ENCODE measurements around the gene ZNF296.
A peak's percentile ranks its signal among the peaks of the same experiment; 100 is the strongest.

The ZNF296 gene

DNA sequence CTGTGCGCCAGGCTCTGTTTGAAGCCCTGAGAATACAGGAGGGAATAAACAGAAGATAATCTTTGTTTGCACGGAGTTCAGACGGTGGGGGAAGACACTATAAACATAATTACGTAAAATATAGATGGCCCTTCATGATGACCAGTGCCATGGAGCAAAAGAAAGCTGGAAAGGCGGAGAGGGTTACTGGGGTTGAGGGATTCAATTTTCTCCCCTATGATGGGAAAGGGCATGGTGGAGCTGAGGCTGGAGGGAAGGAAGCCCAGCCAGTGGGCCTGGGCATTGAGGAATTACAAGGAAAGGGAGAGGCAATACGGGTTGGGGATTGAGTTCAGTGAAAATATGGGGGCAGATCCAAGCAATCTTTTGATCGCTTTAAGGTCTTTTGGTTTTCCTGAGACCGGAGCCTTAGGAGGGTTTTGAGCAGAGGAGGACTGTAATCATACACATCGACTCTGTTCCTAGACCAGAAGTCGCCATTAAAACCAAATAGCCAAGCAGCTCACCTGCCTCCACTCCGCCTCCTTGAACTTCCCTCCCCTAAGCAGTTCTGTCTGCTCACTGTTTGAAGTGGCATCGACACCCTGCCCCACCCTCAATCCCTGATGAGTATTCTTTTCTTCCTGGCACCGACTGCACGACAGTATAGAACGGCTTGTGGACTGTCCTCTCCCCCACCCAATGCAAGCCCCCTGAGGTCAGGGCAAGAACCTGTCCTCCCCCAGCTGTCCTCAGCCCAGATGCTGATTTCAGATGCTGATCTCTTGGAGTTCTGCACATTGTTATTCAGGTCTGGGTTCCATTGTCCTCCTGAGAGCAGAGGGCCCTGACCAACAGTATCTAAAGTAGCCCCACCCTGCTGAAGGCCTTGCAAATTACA is 813 bp upstream of the ZNF296 start:
- H2AFZ ChIP-seq (ENCODE audit: low read length), result 0 out of 2 replicates have a peak overlapping the region, but pooled peaks have one; percentile 44
- H3K9me3 ChIP-seq (replicated peaks; ENCODE audit: insufficient read depth, low read length), result no peaks in the 10 kb centered on the region
- peaks cover 25% of the 10 kb centered on the region for H3F3A ChIP-seq (ENCODE audit: insufficient read depth, low read length)
- peaks cover 10% of the 10 kb centered on the region; the same call in 1 of the 2 replicates for H3K36me3 ChIP-seq (replicated peaks; ENCODE audit: insufficient read depth, low read length)
- H3K4me1 ChIP-seq (ENCODE audit: low read length), result peaks cover 18% of the 10 kb centered on the region
- no peaks in the 10 kb centered on the region for H3K27me3 ChIP-seq (replicated peaks; ENCODE audit: insufficient read depth, low read length)
- peak overlapping the region; percentile 76; the same call in 1 of the 2 replicates for H3K27ac ChIP-seq (ENCODE audit: low read length)
- H3K79me2 ChIP-seq (ENCODE audit: low read length), result peaks cover 70% of the 10 kb centered on the region
- TF ChIP-seq EZH2phosphoT487 (IDR thresholded peaks at IDR 0.05; ENCODE audit: low read length), result no peak
- TF ChIP-seq EZH2 (optimal IDR thresholded peaks at IDR 0.05; ENCODE audit: low read depth, low read length), result no peak
- TF ChIP-seq, protein P1, sequence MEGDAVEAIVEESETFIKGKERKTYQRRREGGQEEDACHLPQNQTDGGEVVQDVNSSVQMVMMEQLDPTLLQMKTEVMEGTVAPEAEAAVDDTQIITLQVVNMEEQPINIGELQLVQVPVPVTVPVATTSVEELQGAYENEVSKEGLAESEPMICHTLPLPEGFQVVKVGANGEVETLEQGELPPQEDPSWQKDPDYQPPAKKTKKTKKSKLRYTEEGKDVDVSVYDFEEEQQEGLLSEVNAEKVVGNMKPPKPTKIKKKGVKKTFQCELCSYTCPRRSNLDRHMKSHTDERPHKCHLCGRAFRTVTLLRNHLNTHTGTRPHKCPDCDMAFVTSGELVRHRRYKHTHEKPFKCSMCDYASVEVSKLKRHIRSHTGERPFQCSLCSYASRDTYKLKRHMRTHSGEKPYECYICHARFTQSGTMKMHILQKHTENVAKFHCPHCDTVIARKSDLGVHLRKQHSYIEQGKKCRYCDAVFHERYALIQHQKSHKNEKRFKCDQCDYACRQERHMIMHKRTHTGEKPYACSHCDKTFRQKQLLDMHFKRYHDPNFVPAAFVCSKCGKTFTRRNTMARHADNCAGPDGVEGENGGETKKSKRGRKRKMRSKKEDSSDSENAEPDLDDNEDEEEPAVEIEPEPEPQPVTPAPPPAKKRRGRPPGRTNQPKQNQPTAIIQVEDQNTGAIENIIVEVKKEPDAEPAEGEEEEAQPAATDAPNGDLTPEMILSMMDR (IDR thresholded peaks at IDR 0.05; ENCODE audit: low read length), result no peak
- peak overlapping the region; percentile 37; the same call in 1 of the 2 replicates for H3K9ac ChIP-seq (ENCODE audit: low read length)
- H4K20me1 ChIP-seq (ENCODE audit: insufficient read depth, low read length), result peaks cover 4% of the 10 kb centered on the region; the same call in 1 of the 2 replicates
- H3K4me2 ChIP-seq (ENCODE audit: low read depth, low read length), result peak overlapping the region; percentile 77
- DNase-seq, result no peak
- H3K4me3 ChIP-seq (ENCODE audit: low read length), result peak overlapping the region; percentile 46
- H3K9me2 ChIP-seq (replicated peaks; ENCODE audit: insufficient read depth, low read length), result no peaks in the 10 kb centered on the region

DNA sequence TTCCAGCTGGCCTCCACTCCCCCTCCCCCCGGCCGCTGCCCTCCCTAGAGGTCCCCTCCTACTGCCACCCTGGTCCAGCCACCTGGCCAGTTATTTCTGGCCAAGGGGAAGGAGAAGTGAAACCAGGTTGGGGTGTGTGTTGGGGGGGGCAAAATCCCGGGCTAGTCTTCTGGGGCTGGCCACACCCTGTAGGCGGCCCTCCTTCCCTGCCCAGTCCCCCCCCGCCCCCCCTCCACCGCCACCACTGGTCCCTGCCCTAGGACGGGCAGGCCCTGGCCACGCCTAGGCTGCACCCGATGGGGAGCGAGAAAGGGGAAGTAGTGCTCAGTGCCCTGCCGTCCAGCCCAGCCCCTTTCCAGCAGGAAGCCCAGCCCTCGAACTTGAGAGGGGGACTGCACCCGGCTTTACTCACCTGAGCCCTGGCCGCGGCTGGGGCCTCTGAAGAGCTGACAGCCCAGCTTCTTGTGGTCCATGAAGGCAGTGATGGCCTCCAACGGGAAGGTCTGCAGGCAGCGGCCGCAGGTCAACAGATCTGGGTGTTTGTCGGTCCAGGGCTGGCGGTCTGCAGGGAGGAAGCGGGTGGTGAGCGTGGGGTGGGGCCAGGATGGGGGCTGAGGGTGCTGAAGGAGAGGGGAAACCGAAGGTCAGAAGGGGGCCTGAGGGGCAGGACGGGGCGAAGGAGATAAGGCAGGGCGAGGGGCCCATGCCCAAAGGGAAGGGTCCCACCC is 813 bp downstream of the ZNF296 start:
- TF ChIP-seq, protein P1 (IDR thresholded peaks at IDR 0.05; ENCODE audit: low read length), result no peak
- TF ChIP-seq EZH2phosphoT487 (IDR thresholded peaks at IDR 0.05; ENCODE audit: low read length), result no peak
- no peak for TF ChIP-seq EZH2 (optimal IDR thresholded peaks at IDR 0.05; ENCODE audit: low read depth, low read length)
- Histone ChIP-seq H3K27ac (ENCODE audit: low read length) (peak overlapping the region; percentile 76), H3K36me3 (replicated peaks; ENCODE audit: insufficient read depth, low read length) (peaks cover 10% of the 10 kb centered on the region), H4K20me1 (ENCODE audit: insufficient read depth, low read length) (peaks cover 16% of the 10 kb centered on the region; the same call in 1 of the 2 replicates), H3K9ac (ENCODE audit: low read length) (peak overlapping the region; percentile 94), H3K27me3 (replicated peaks; ENCODE audit: insufficient read depth, low read length) (no peaks in the 10 kb centered on the region), H3K4me2 (ENCODE audit: low read depth, low read length) (peak overlapping the region; percentile 93), H3K9me3 (replicated peaks; ENCODE audit: insufficient read depth, low read length) (no peaks in the 10 kb centered on the region), H2AFZ (ENCODE audit: low read length) (peak overlapping the region; percentile 30; the same call in 1 of the 2 replicates), H3F3A (ENCODE audit: insufficient read depth, low read length) (peaks cover 35% of the 10 kb centered on the region), H3K9me2 (replicated peaks; ENCODE audit: insufficient read depth, low read length) (no peaks in the 10 kb centered on the region), H3K79me2 (ENCODE audit: low read length) (peaks cover 67% of the 10 kb centered on the region), H3K4me3 (ENCODE audit: low read length) (peak overlapping the region; percentile 91), H3K4me1 (ENCODE audit: low read length) (peaks cover 18% of the 10 kb centered on the region)
- peak; percentile 94 for DNase-seq

DNA sequence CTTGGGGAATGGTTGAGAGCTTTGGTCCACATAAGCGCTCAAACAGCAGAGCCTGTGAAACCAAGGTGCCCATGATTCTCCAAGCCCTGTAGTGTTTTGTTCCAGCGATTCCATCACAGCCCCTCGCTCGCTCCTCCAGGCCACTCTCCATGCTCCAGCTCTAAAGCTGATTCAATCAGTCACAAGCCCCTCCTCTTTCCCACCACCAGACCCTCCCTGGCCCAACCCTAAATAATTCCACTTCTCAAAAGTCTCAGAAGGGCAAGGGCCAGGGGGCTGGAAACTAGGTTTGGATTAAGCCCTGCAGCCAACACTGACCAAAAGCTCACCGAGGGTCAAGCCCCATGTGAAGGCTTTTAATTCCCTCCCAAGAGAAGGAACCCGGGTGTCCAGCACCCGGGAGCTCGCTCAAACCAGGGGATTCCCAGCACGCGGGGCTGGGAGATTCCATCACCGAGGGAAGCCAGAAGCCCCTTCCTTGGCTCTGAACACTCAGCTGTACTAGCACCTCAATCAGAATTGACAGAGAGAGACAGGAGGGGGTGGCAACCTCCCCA is 1.5 kb downstream of the ZNF296 start:
- H3K36me3 ChIP-seq (replicated peaks; ENCODE audit: insufficient read depth, low read length), result peaks cover 10% of the 10 kb centered on the region
- peaks cover 61% of the 10 kb centered on the region for H3K79me2 ChIP-seq (ENCODE audit: low read length)
- peaks cover 18% of the 10 kb centered on the region for H3K4me1 ChIP-seq (ENCODE audit: low read length)
- TF ChIP-seq EZH2 (optimal IDR thresholded peaks at IDR 0.05; ENCODE audit: low read depth, low read length) (no peak), EZH2phosphoT487 (IDR thresholded peaks at IDR 0.05; ENCODE audit: low read length) (no peak)
- TF ChIP-seq, protein P1 (IDR thresholded peaks at IDR 0.05; ENCODE audit: low read length), result no peak
- peak overlapping the region; percentile 93 for H3K4me2 ChIP-seq (ENCODE audit: low read depth, low read length)
- no peaks in the 10 kb centered on the region for H3K9me3 ChIP-seq (replicated peaks; ENCODE audit: insufficient read depth, low read length)
- H3K9ac ChIP-seq (ENCODE audit: low read length), result peak overlapping the region; percentile 64
- H3K27me3 ChIP-seq (replicated peaks; ENCODE audit: insufficient read depth, low read length), result no peaks in the 10 kb centered on the region
- H3K9me2 ChIP-seq (replicated peaks; ENCODE audit: insufficient read depth, low read length), result no peaks in the 10 kb centered on the region
- H3K4me3 ChIP-seq (ENCODE audit: low read length), result peak overlapping the region; percentile 75
- H2AFZ ChIP-seq (ENCODE audit: low read length), result no peak overlapping the region
- H3K27ac ChIP-seq (ENCODE audit: low read length), result peak overlapping the region; percentile 57; the same call in 1 of the 2 replicates
- peaks cover 38% of the 10 kb centered on the region for H3F3A ChIP-seq (ENCODE audit: insufficient read depth, low read length)
- no peak for DNase-seq
- peaks cover 18% of the 10 kb centered on the region; the same call in 1 of the 2 replicates for H4K20me1 ChIP-seq (ENCODE audit: insufficient read depth, low read length)

All from MM.1S (cell line).